ENCODE data around the gene GPR26. TPM values are rescaled to one million over a fixed set of nuclear protein-coding genes. Genes with fewer than 3 reads are reported as not detected.

The GPR26 gene
- total RNA-seq, 1 experiment from 2014 or later, result 0.07 TPM

DNA sequence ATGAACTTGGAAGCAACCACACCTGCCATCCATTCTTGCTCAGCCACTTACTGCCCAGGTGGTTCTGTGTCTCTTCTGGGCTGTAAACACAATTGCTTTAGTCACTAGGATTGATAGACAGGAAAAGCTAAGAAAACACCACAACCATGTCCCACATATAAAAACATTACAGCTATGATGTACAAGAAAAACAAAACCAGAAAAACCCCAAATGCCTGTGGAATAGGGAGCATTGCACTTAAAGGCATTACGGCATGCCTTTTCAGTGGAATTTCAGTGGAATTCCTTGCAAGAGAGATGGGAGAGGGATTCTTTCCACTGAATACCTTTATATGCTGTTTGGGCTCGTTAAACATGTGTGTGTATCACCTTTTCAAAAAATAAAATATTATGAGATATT is 44.2 kb upstream of the GPR26 start:
- H3K36me3 Mint-ChIP-seq (ENCODE audit: insufficient read depth in 1 of 3, low read depth in 3 of 3), result no peaks in the 10 kb centered on the region
- Histone ChIP-seq H3K23ac (ENCODE audit: insufficient read length, low read depth, low read length) (no peak overlapping the region), H3K27me3 (ENCODE audit: insufficient read depth, low read length) (no peaks in the 10 kb centered on the region), H2BK5ac (ENCODE audit: insufficient read length, low read length) (no peak overlapping the region), H4K5ac (ENCODE audit: insufficient read length, low read depth, low read length) (no peak overlapping the region), H3K79me2 (ENCODE audit: insufficient read depth, low read length) (no peaks in the 10 kb centered on the region), H3K4ac (ENCODE audit: low read depth, low read length) (no peak overlapping the region), H4K91ac (ENCODE audit: insufficient read length, low read depth, low read length) (no peak overlapping the region), H3T11ph (ENCODE audit: low read length) (no peak overlapping the region), H3K23me2 (ENCODE audit: insufficient read length, low read depth, low read length, poor library complexity, severe bottlenecking) (no peaks in the 10 kb centered on the region), H4K8ac (replicated peaks; ENCODE audit: insufficient read length, low read depth, low read length) (no peak overlapping the region), H3K18ac (ENCODE audit: insufficient read length, low read depth, low read length) (no peak overlapping the region), H2BK20ac (ENCODE audit: low read depth, low read length, poor library complexity, severe bottlenecking) (no peak overlapping the region), H3K27ac (ENCODE audit: insufficient read length, low read depth, low read length) (no peak overlapping the region), H2BK15ac (ENCODE audit: low read depth, low read length) (no peak overlapping the region), H3K56ac (ENCODE audit: insufficient read length, low read depth, low read length) (no peak overlapping the region), H2BK12ac (ENCODE audit: insufficient read length, low read depth, low read length) (no peak overlapping the region), H3K9ac (ENCODE audit: extremely low read depth, insufficient read length, low read length) (no peak overlapping the region), H2AK5ac (ENCODE audit: insufficient read length, low read length) (no peak overlapping the region), H3K14ac (ENCODE audit: insufficient read depth, low read length) (no peak overlapping the region), H3K9me3 (ENCODE audit: control insufficient read depth, low read depth, low read length) (no peaks in the 10 kb centered on the region), H3K4me1 (ENCODE audit: insufficient read depth, low read length) (no peaks in the 10 kb centered on the region), H2AFZ (ENCODE audit: low read length) (no peak overlapping the region), H4K20me1 (ENCODE audit: control insufficient read depth, insufficient read depth, insufficient read length) (no peaks in the 10 kb centered on the region), H3K4me2 (ENCODE audit: insufficient read depth, insufficient read length, low read length) (no peak overlapping the region), H3K79me1 (ENCODE audit: insufficient read depth, low read depth, low read length, poor library complexity, severe bottlenecking) (no peaks in the 10 kb centered on the region), H2BK120ac (ENCODE audit: low read depth, low read length, poor library complexity, severe bottlenecking) (no peak overlapping the region)
- peaks cover 32% of the 10 kb centered on the region for H3K27me3 Mint-ChIP-seq (ENCODE audit: low read depth)
- no peak for DNase-seq
- H3K27ac Mint-ChIP-seq, result no peak overlapping the region
- TF ChIP-seq, protein P1, sequence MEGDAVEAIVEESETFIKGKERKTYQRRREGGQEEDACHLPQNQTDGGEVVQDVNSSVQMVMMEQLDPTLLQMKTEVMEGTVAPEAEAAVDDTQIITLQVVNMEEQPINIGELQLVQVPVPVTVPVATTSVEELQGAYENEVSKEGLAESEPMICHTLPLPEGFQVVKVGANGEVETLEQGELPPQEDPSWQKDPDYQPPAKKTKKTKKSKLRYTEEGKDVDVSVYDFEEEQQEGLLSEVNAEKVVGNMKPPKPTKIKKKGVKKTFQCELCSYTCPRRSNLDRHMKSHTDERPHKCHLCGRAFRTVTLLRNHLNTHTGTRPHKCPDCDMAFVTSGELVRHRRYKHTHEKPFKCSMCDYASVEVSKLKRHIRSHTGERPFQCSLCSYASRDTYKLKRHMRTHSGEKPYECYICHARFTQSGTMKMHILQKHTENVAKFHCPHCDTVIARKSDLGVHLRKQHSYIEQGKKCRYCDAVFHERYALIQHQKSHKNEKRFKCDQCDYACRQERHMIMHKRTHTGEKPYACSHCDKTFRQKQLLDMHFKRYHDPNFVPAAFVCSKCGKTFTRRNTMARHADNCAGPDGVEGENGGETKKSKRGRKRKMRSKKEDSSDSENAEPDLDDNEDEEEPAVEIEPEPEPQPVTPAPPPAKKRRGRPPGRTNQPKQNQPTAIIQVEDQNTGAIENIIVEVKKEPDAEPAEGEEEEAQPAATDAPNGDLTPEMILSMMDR (conservative IDR thresholded peaks at IDR 0.05), result no peak
- no CpG with 5 or more reads among the region's 2 CpGs for WGBS (ENCODE audit: extremely low coverage, insufficient read length, low lambda C conversion rate)
- H3K4me3 Mint-ChIP-seq, result no peak overlapping the region
- no peaks in the 10 kb centered on the region for H3K4me1 Mint-ChIP-seq
- peaks cover 0 to under 1% of the 10 kb centered on the region in 2 experiments; a peak in 1 of 5 replicates for H3K9me3 Mint-ChIP-seq

All from H9 (cell line).